ENCODE measurements around the gene ABAT. TPM values are rescaled to one million over a fixed set of nuclear protein-coding genes. Genes with fewer than 3 reads are reported as not detected.

Gene ABAT
- total RNA-seq, 6 experiments from 2014 or later, result 160 to 378 (median 305) TPM

DNA sequence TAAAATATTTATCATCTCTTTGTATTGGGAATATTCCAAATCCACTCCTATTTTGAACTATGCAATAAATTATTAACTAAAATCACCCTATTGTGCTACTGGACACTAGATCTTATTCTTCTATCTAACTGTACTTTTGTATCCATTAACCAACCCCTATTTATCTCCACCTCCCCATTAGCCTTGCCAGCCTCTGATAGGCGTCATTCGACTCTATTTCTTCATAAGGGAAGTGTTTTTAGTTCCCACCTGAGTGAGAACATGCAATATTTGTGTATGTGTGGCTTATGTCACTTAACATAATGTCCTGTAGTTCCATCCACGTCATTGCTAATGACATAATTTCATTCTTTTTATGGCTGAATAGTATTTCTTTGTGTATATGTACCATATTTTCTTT is 99.1 kb downstream of the ABAT start:
- no peak for ATAC-seq
- no peak overlapping the region for H3K27ac ChIP-seq
- H3K9me3 ChIP-seq, result no peaks in the 10 kb centered on the region
- no peak for DNase-seq
- H3K4me1 ChIP-seq, result no peaks in the 10 kb centered on the region
- 64% methylated on average over 3 of the region's 3 CpGs for WGBS (ENCODE audit: insufficient coverage, low coverage, low lambda C conversion rate, missing lambda C conversion rate)
- intact Hi-C loops (cut with DNase I), result no loop called here
- TF ChIP-seq POLR2A (IDR thresholded peaks at IDR 0.05), result no peak
- TF ChIP-seq, protein P1, sequence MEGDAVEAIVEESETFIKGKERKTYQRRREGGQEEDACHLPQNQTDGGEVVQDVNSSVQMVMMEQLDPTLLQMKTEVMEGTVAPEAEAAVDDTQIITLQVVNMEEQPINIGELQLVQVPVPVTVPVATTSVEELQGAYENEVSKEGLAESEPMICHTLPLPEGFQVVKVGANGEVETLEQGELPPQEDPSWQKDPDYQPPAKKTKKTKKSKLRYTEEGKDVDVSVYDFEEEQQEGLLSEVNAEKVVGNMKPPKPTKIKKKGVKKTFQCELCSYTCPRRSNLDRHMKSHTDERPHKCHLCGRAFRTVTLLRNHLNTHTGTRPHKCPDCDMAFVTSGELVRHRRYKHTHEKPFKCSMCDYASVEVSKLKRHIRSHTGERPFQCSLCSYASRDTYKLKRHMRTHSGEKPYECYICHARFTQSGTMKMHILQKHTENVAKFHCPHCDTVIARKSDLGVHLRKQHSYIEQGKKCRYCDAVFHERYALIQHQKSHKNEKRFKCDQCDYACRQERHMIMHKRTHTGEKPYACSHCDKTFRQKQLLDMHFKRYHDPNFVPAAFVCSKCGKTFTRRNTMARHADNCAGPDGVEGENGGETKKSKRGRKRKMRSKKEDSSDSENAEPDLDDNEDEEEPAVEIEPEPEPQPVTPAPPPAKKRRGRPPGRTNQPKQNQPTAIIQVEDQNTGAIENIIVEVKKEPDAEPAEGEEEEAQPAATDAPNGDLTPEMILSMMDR (IDR thresholded peaks at IDR 0.05), result no peak
- no peaks in the 10 kb centered on the region for H3K27me3 ChIP-seq
- no peak overlapping the region for H3K4me3 ChIP-seq
- H3K36me3 ChIP-seq, result peaks cover 0 to 88% (median 44%) of the 10 kb centered on the region in 4 donors

DNA sequence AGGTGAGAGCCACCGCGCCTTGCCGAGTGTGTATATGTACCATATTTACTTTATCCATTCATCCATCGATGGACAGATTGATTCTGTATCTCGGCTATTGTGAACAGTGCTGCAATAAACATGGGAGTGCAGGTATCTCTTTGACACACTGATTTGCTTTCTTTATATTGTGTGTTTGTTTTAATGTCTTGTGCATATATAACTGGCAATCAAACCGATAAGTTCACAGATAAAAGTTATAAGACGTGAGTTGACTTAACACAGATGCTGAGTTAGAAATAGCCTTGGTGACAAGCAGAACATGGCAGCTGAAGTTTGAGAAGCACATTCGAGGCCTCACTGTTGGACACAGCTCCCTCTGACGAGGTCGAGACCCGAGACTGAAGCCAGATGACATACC is 99.8 kb downstream of the ABAT start:
- peaks cover 0 to 88% (median 44%) of the 10 kb centered on the region in 4 donors for H3K36me3 ChIP-seq
- intact Hi-C loops (cut with DNase I), result no loop called here
- no peak for ATAC-seq
- H3K4me1 ChIP-seq, result no peaks in the 10 kb centered on the region
- TF ChIP-seq, protein P1 (IDR thresholded peaks at IDR 0.05), result no peak
- TF ChIP-seq POLR2A (IDR thresholded peaks at IDR 0.05), result no peak
- H3K27me3 ChIP-seq, result no peaks in the 10 kb centered on the region
- no peak overlapping the region for H3K27ac ChIP-seq
- H3K9me3 ChIP-seq, result no peaks in the 10 kb centered on the region
- DNase-seq, result no peak
- no peak overlapping the region for H3K4me3 ChIP-seq
- WGBS (ENCODE audit: insufficient coverage, low coverage, low lambda C conversion rate, missing lambda C conversion rate), result 86% methylated on average over 11 of the region's 11 CpGs

DNA sequence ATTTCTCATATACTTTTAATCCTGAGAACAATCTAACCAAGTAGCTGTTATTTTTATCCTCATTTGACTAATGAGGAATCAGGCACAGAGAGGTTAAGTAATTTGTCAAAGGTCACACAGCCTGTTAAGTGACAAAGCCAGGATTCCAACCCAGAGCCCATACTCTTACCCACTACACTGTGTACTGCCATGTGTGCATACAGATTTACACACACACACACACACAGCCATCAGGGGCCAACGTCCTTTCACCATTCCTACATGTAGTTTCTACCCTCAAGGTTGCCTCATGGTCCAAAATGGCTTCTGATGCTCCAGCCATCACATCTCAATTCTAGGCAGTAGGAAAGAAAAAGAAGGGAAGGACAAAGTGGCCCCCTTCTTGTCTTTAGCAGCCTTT is 100.9 kb downstream of the ABAT start:
- Histone ChIP-seq H3K4me3 (no peak overlapping the region), H3K9me3 (no peaks in the 10 kb centered on the region), H3K27ac (no peak overlapping the region), H3K36me3 (peaks cover 0 to 89% (median 48%) of the 10 kb centered on the region in 4 donors), H3K27me3 (no peaks in the 10 kb centered on the region), H3K4me1 (no peaks in the 10 kb centered on the region)
- DNase-seq (no peak), ATAC-seq (no peak)
- TF ChIP-seq POLR2A (IDR thresholded peaks at IDR 0.05), result no peak
- TF ChIP-seq, protein P1 (IDR thresholded peaks at IDR 0.05), result no peak
- WGBS (ENCODE audit: insufficient coverage, low coverage, low lambda C conversion rate, missing lambda C conversion rate), result 71% methylated on average over 1 of the region's 1 CpG
- intact Hi-C loops (cut with DNase I), result no loop called here

DNA sequence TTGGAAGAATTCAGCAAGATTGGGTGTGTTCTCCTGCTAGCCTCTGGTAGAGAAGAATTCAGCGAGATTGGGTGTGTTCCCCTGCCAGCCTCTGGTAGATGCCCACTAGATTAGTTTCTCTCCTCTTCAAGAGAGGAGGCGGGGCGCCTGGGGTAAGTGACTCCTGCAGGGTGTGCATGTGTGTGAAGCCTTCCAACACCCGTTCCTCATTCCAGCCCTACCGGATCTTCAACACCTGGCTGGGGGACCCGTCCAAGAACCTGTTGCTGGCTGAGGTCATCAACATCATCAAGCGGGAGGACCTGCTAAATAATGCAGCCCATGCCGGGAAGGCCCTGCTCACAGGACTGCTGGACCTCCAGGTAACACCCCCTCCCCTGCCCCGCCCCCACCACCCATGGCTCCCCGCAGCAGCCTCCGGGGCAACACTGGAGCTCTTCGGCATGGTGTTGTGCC is 101.7 kb downstream of the ABAT start:
- 90% methylated on average over 2 of the region's 12 CpGs for WGBS (ENCODE audit: insufficient coverage, low coverage, low lambda C conversion rate, missing lambda C conversion rate)
- TF ChIP-seq, protein P1 (IDR thresholded peaks at IDR 0.05), result no peak
- TF ChIP-seq POLR2A (IDR thresholded peaks at IDR 0.05), result no peak
- intact Hi-C loops (cut with DNase I), result no loop called here
- Histone ChIP-seq H3K4me3 (no peak overlapping the region), H3K9me3 (no peaks in the 10 kb centered on the region), H3K27me3 (no peaks in the 10 kb centered on the region), H3K4me1 (no peaks in the 10 kb centered on the region), H3K36me3 (peaks cover 0 to 81% (median 46%) of the 10 kb centered on the region in 4 donors), H3K27ac (no peak overlapping the region)
- DNase-seq (no peak), ATAC-seq (no peak)

DNA sequence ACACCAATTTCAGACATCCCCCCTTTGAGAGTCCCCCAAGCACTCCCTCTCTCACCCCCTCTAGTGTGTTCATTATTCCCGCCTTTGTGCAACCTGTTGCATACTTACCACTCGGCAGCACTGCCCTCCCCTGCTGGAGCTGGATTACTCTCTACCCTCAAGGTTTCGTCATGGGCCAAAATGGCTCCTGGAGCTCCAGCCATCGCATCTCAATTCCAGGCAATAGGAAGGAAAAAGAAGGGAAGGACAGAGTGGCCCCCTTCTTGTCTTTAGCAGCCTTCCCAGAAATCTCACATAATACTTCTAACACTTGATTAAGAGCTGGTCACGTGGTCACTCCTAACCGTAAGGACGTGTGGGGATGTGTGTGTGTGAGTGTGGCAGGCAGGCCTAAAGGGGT is 102.8 kb downstream of the ABAT start:
- Histone ChIP-seq H3K9me3 (no peaks in the 10 kb centered on the region), H3K27me3 (no peaks in the 10 kb centered on the region), H3K4me3 (no peak overlapping the region), H3K27ac (no peak overlapping the region), H3K4me1 (no peaks in the 10 kb centered on the region), H3K36me3 (peaks cover 0 to 73% (median 43%) of the 10 kb centered on the region in 4 donors)
- ATAC-seq, result no peak
- no peak for TF ChIP-seq POLR2A (IDR thresholded peaks at IDR 0.05)
- TF ChIP-seq, protein P1 (IDR thresholded peaks at IDR 0.05), result no peak
- WGBS (ENCODE audit: insufficient coverage, low coverage, low lambda C conversion rate, missing lambda C conversion rate), result 87% methylated on average over 3 of the region's 7 CpGs
- intact Hi-C loops (cut with DNase I), result no loop called here
- no peak for DNase-seq

All from right lobe of liver (tissue), 6 donors.